Natural killer cell (primary cell): Measurements from ENCODE around the gene ERMAP. TPM values are rescaled to one million over a fixed set of nuclear protein-coding genes. Genes with fewer than 3 reads are reported as not detected.
A peak's percentile ranks its signal among the peaks of the same experiment; 100 is the strongest.

ENCODE experiments used
- ATAC-seq, 3 donors: fragments of 150-1000 bp in 2 of 3; fragments of 200-7000 bp in 1 of 3; cut with Tn5 transposase; 1 replicate in 1 of 3; 2 replicates in 2 of 3; pipeline ENCODE4 v1.10.0; 2021; ENCODE audit warnings: mild to moderate bottlenecking in 2 of 3, moderate library complexity in 2 of 3
- DNase-seq, 2 donors: peaks; one replicate each; pipeline versions ENCODE4 v3.0.0 to v3.0.0-alpha.2; 2013 to 2021; ENCODE audit warnings: mixed read lengths in 1 of 2
- H3K27ac ChIP-seq: one replicate; pipeline ENCODE4 v1.5.1; 2013; ENCODE audit warnings: mild to moderate bottlenecking, low read length
- H3K27me3 ChIP-seq: one replicate; pipeline ENCODE4 v1.6.1; 2013; ENCODE audit warnings: low read length; ENCODE audit not compliant: control insufficient read depth, insufficient read depth
- H3K36me3 ChIP-seq: one replicate; pipeline ENCODE4 v1.6.1; 2013; ENCODE audit warnings: low read length; ENCODE audit not compliant: control insufficient read depth, insufficient read depth
- H3K4me1 ChIP-seq: one replicate; pipeline ENCODE4 v1.6.1; 2013; ENCODE audit warnings: low read length; ENCODE audit not compliant: control insufficient read depth, insufficient read depth
- H3K4me3 ChIP-seq: one replicate; pipeline ENCODE4 v1.5.1; 2013; ENCODE audit warnings: low read length
- H3K9me3 ChIP-seq: one replicate; pipeline ENCODE4 v1.6.1; 2013; ENCODE audit warnings: low read length; ENCODE audit not compliant: control insufficient read depth, insufficient read depth
- H3K27ac Mint-ChIP-seq, 2 donors: one replicate each; pipeline ENCODE4 v1.8.0; 2022; ENCODE audit warnings: mild to moderate bottlenecking in 2 of 2, mixed read lengths in 2 of 2, moderate library complexity in 1 of 2
- H3K27me3 Mint-ChIP-seq, 2 donors: one replicate each; pipeline ENCODE4 v1.8.0; 2022; ENCODE audit warnings: low read depth in 2 of 2, mixed read lengths in 2 of 2
- H3K36me3 Mint-ChIP-seq: one replicate; pipeline ENCODE4 v1.8.0; 2022; ENCODE audit warnings: mixed read lengths
- H3K4me1 Mint-ChIP-seq, 2 donors: one replicate each; pipeline ENCODE4 v1.8.0; 2022; ENCODE audit warnings: mixed read lengths in 2 of 2
- H3K4me3 Mint-ChIP-seq: one replicate; pipeline ENCODE4 v1.8.0; 2022; ENCODE audit warnings: mild to moderate bottlenecking, moderate library complexity, mixed read lengths
- H3K9me3 Mint-ChIP-seq, 2 donors: one replicate each; pipeline ENCODE4 v1.8.0; 2022; ENCODE audit warnings: mixed read lengths in 2 of 2
- CTCF ChIP-seq: fragments of 200-600 bp; IDR thresholded peaks from one replicate; pipeline ENCODE4 v1.8.0; 2022; ENCODE audit warnings: antibody characterized with exemption
- WGBS: methylation state at CpG from one replicate; pipeline ENCODE4 v1.1.7; 2013; ENCODE audit warnings: missing lambda C conversion rate; ENCODE audit not compliant: insufficient coverage; 5-methylcytosine and 5-hydroxymethylcytosine counted together
- intact Hi-C: fragments of 100-400 bp; cut with micrococcal nuclease; formaldehyde crosslinking; loops from one replicate; pipeline ENCODE4 v1.14.2; 2022
- total RNA-seq, 4 donors: library from RNA; stranded (reverse); fragments of 120-200 nt in 1 of 4; gene quantifications; one replicate each; pipeline versions ENCODE4 v1.2.3 to v1.2.4, GENCODE V29; 2013 to 2022

The ERMAP gene
- total RNA-seq, 3 donors from 2014 or later (not counting 1 experiment from before 2014, with no cell fraction given), result 7.0 to 7.5 (median 7.5) TPM

DNA sequence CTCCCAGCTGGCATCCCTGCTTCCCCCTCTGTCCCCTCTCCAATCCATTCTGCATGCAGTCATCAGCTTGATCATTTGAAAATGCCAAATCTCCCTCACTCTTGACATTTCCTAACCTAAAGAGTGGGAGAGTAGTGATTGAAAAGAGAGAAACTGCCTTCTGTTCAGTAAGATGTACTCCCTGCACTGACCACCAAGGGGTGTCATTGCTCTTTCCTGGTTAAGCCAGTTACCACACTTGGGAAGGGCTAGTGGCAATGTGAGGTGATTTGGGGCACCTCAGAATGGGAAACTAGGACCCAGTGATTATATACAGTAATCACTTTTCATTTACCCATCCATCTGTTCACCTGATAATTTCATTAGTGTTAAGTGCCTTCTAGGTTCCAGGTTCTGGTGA, 39.1 kb upstream of the ERMAP start:
- peak in 2 of 3 donors; percentile 61 to 69 for ATAC-seq
- H3K4me1 Mint-ChIP-seq, result peaks cover 11 to 12% of the 10 kb centered on the region in 2 donors
- no peaks in the 10 kb centered on the region for H3K27me3 Mint-ChIP-seq
- intact Hi-C loops, result loop anchor here (2.0 to 10.0 kb wide), 2 partner anchors 137 to 295 kb away; no protein-coding TSS in a partner anchor
- H3K27me3 ChIP-seq, result no peaks in the 10 kb centered on the region
- peak overlapping the region in 1 of 2 donors; percentile 35 for H3K27ac Mint-ChIP-seq
- H3K9me3 ChIP-seq, result no peaks in the 10 kb centered on the region
- H3K36me3 ChIP-seq, result peaks cover 48% of the 10 kb centered on the region
- H3K4me3 Mint-ChIP-seq, result no peak overlapping the region
- peak in 1 of 2 donors; percentile 61 for DNase-seq
- H3K27ac ChIP-seq, result no peak overlapping the region
- no peaks in the 10 kb centered on the region for H3K9me3 Mint-ChIP-seq
- no peak overlapping the region for H3K4me3 ChIP-seq
- no peaks in the 10 kb centered on the region for H3K4me1 ChIP-seq
- peak; percentile 38 for TF ChIP-seq CTCF
- peaks cover 16% of the 10 kb centered on the region for H3K36me3 Mint-ChIP-seq

DNA sequence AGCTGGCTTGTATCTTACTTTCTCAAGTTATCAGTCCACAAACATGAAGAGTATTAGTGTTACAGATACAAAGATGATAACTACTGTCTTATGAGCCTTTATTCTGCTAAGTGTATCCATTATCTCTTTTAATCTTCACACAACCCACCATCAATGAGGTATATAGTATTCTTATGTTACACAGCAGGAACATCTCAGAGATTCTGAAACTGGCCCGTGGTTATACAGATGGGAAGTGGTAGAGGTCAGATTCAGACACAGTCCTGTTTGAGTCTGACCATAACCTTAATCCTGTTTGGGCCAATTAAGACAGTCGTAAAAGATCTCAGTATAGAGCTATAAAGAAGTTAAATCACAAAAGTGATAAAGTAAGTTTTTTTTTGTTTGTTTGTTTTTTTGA, 37.2 kb upstream of the ERMAP start:
- intact Hi-C loops, result loop anchor here (2.0 to 10.0 kb wide), 2 partner anchors 135 to 293 kb away; no protein-coding TSS in a partner anchor
- H3K27me3 Mint-ChIP-seq, result no peaks in the 10 kb centered on the region
- DNase-seq (no peak), ATAC-seq (no peak)
- no peak overlapping the region for H3K27ac ChIP-seq
- no peak overlapping the region for H3K4me3 ChIP-seq
- H3K9me3 ChIP-seq, result no peaks in the 10 kb centered on the region
- H3K36me3 Mint-ChIP-seq, result peaks cover 16% of the 10 kb centered on the region
- peaks cover 3% of the 10 kb centered on the region for H3K4me1 ChIP-seq
- H3K27me3 ChIP-seq, result no peaks in the 10 kb centered on the region
- peaks cover 43% of the 10 kb centered on the region for H3K36me3 ChIP-seq
- no peak for TF ChIP-seq CTCF
- peaks cover 16 to 17% of the 10 kb centered on the region in 2 donors for H3K4me1 Mint-ChIP-seq
- no peaks in the 10 kb centered on the region for H3K9me3 Mint-ChIP-seq
- WGBS, result 53% methylated on average over 2 of the region's 2 CpGs
- peak overlapping the region in 1 of 2 donors; percentile 14 for H3K27ac Mint-ChIP-seq
- H3K4me3 Mint-ChIP-seq, result no peak overlapping the region

GRCh38 chr1:42780176-42780575, 36.7 kb upstream of the ERMAP start:
- no peak overlapping the region for H3K27ac ChIP-seq
- peaks cover 38% of the 10 kb centered on the region for H3K36me3 ChIP-seq
- Mint-ChIP-seq H3K27ac (peak overlapping the region in 1 of 2 donors; percentile 14), H3K4me1 (peaks cover 21% of the 10 kb centered on the region in 2 donors), H3K27me3 (no peaks in the 10 kb centered on the region), H3K36me3 (peaks cover 16% of the 10 kb centered on the region), H3K9me3 (no peaks in the 10 kb centered on the region), H3K4me3 (no peak overlapping the region)
- DNase-seq (no peak), ATAC-seq (no peak)
- no peaks in the 10 kb centered on the region for H3K9me3 ChIP-seq
- intact Hi-C loops, result no loop called here
- TF ChIP-seq CTCF, result no peak
- H3K4me3 ChIP-seq, result no peak overlapping the region
- no peaks in the 10 kb centered on the region for H3K27me3 ChIP-seq
- H3K4me1 ChIP-seq, result peaks cover 8% of the 10 kb centered on the region
- 100% methylated on average over 1 of the region's 1 CpG for WGBS

- Histone ChIP-seq H3K9me3 (no peaks in the 10 kb centered on the region), H3K4me3 (no peak overlapping the region), H3K27ac (no peak overlapping the region), H3K27me3 (no peaks in the 10 kb centered on the region), H3K36me3 (peaks cover 16% of the 10 kb centered on the region), H3K4me1 (peaks cover 16% of the 10 kb centered on the region)
- no peak for DNase-seq
- Mint-ChIP-seq H3K9me3 (no peaks in the 10 kb centered on the region), H3K36me3 (peaks cover 1% of the 10 kb centered on the region), H3K27ac (no peak overlapping the region), H3K27me3 (no peaks in the 10 kb centered on the region), H3K4me1 (peaks cover 25 to 28% of the 10 kb centered on the region in 2 donors), H3K4me3 (no peak overlapping the region)
- TF ChIP-seq CTCF, result no peak
- 100% methylated on average over 2 of the region's 2 CpGs for WGBS
- intact Hi-C loops, result no loop called here
- no peak for ATAC-seq
Measured at GRCh38 chr1:42783092-42783491, 33.8 kb upstream of the ERMAP start.
